Measurements from ENCODE around the gene EML4. TPM values are rescaled to one million over a fixed set of nuclear protein-coding genes. Genes with fewer than 3 reads are reported as not detected.

The EML4 gene
- total RNA-seq, 1 donor from 2014 or later, result 43.0 TPM

DNA sequence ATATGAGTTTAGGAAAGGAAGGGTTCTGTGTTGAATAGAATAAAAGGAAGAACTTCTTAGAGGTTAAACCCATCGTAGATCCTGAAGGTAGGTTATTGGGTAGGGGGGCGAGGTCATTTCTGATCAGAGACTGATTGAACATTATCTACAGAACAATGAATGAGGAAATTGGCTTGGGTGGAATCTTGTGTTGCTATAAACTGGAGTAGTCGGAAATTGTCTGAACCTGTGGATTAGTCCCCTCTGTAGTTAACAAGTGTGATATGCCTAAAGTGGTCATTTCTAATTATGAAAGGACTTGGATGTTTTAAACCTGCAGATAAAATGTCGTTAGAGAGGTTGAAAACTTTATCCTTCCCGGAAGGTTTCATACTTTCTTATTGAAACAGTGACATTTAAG, 42.1 kb downstream of the EML4 start:
- Mint-ChIP-seq H3K27ac (no peak overlapping the region), H3K4me3 (ENCODE audit: low read depth) (no peak overlapping the region), H3K9me3 (no peaks in the 10 kb centered on the region), H3K27me3 (ENCODE audit: low read depth) (no peaks in the 10 kb centered on the region), H3K36me3 (ENCODE audit: low read depth) (peaks cover 13% of the 10 kb centered on the region), H3K4me1 (ENCODE audit: low read depth) (peaks cover 15% of the 10 kb centered on the region)
- intact Hi-C loops (cut with micrococcal nuclease), result no loop called here
- no peak for DNase-seq (ENCODE audit: low spot score)

DNA sequence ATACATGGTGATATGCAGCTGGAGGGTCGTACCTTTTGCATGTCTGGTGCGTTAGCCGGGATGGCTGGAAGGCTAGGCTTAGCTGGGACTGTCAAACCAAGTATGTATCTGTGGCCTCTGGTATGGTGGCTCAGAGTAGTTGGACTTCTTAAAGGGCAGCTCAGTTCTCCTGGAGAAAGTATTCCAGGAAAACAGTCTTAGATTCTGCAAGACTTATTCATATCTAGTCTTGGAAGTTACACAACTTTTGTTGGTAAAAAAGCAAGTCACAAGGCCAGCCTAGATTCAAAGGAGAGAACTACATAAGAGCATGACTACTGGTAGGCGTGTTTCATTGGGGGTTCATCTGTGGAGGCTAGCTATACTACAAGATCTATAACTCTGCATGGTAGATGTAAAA, 45.5 kb downstream of the EML4 start:
- no peak for DNase-seq (ENCODE audit: low spot score)
- H3K27ac Mint-ChIP-seq, result no peak overlapping the region
- H3K9me3 Mint-ChIP-seq, result no peaks in the 10 kb centered on the region
- intact Hi-C loops (cut with micrococcal nuclease), result no loop called here
- H3K36me3 Mint-ChIP-seq (ENCODE audit: low read depth), result peaks cover 20% of the 10 kb centered on the region
- no peaks in the 10 kb centered on the region for H3K27me3 Mint-ChIP-seq (ENCODE audit: low read depth)
- no peak overlapping the region for H3K4me3 Mint-ChIP-seq (ENCODE audit: low read depth)
- H3K4me1 Mint-ChIP-seq (ENCODE audit: low read depth), result peaks cover 19% of the 10 kb centered on the region

DNA sequence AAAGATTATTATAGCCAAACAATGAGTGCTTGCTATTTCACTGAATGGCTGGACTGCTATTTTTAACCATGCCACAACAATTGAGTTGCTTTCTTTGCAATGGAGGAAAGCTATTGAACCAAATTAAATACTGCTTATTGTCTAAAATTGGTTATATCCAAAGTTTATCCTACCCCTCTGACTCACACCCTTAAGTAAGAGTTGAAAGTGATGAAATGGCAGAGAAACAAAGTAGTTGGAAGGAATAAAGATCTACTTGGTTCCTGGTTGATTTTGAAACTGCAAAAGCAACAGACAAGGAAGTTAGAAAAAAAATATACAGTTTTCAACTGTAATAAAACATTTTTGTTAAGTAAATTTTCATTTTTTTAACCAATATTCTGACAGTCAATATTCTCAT, 47.5 kb downstream of the EML4 start:
- DNase-seq (ENCODE audit: low spot score), result no peak
- H3K9me3 Mint-ChIP-seq, result no peaks in the 10 kb centered on the region
- no peak overlapping the region for H3K27ac Mint-ChIP-seq
- peaks cover 19% of the 10 kb centered on the region for H3K4me1 Mint-ChIP-seq (ENCODE audit: low read depth)
- H3K27me3 Mint-ChIP-seq (ENCODE audit: low read depth), result no peaks in the 10 kb centered on the region
- no peak overlapping the region for H3K4me3 Mint-ChIP-seq (ENCODE audit: low read depth)
- H3K36me3 Mint-ChIP-seq (ENCODE audit: low read depth), result peaks cover 16% of the 10 kb centered on the region
- intact Hi-C loops (cut with micrococcal nuclease), result no loop called here

DNA sequence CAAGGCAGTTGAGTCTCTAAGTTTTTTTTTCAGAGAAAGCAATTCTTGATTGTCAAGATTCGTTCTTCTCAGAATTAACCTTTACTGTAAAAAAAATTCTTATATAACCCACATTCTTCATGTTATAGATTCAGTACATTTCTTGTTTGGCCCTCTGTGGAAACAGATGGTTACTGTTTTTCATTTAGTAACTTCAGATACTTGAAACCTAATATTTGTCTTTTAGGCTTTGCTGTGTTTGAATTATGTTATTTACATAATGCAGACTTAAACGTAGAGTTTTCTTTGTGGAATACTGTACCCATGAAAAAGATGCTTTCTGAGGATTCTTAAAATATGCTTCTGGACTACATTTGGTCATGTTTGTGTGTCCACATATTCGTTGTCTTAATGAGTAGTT, 48.2 kb downstream of the EML4 start:
- H3K27me3 Mint-ChIP-seq (ENCODE audit: low read depth), result no peaks in the 10 kb centered on the region
- H3K4me1 Mint-ChIP-seq (ENCODE audit: low read depth), result peaks cover 19% of the 10 kb centered on the region
- no peak overlapping the region for H3K4me3 Mint-ChIP-seq (ENCODE audit: low read depth)
- no peak overlapping the region for H3K27ac Mint-ChIP-seq
- peaks cover 16% of the 10 kb centered on the region for H3K36me3 Mint-ChIP-seq (ENCODE audit: low read depth)
- H3K9me3 Mint-ChIP-seq, result no peaks in the 10 kb centered on the region
- DNase-seq (ENCODE audit: low spot score), result no peak
- intact Hi-C loops (cut with micrococcal nuclease), result no loop called here

DNA sequence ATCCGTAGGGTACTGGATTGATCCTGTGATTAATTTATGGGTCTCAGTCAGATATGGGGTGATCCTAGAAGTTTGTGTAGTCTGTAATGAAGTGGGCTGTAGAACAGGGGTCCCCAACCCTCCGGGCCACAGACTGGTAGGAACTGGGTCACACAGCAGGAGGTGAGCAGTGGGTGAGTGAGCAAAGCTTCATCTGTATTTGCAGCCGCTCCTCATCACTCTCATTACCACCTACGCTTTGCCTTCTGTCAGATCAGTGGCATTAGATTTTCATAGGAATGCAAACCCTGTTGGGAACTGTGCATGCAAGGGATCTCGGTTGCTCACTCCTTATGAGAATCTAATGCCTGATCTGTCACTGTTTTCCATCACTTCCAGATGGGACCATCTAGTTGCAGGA, 48.8 kb downstream of the EML4 start:
- peaks cover 17% of the 10 kb centered on the region for H3K4me1 Mint-ChIP-seq (ENCODE audit: low read depth)
- no peak for DNase-seq (ENCODE audit: low spot score)
- no peak overlapping the region for H3K27ac Mint-ChIP-seq
- H3K4me3 Mint-ChIP-seq (ENCODE audit: low read depth), result no peak overlapping the region
- peaks cover 16% of the 10 kb centered on the region for H3K36me3 Mint-ChIP-seq (ENCODE audit: low read depth)
- no peaks in the 10 kb centered on the region for H3K27me3 Mint-ChIP-seq (ENCODE audit: low read depth)
- intact Hi-C loops (cut with micrococcal nuclease), result no loop called here
- H3K9me3 Mint-ChIP-seq, result no peaks in the 10 kb centered on the region

DNA sequence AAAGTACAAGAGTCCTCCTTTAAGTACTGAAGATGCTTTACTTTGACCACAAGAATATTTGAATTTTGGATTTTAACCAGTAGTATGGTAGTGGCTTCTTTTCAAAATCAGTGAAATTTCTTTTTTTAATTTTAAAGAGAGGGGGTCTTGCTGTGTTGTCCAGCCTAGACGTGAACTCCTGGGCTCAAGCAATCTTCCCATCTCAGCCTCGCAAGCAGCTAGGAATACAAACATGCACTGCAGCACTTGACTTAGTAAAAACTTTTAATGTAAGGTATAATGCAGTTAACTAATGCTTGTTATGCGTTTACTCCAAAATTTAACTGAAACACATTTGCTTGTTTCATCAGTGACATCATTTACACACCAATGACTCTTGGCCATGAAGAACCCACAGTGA, 49.6 kb downstream of the EML4 start:
- peaks cover 21% of the 10 kb centered on the region for H3K36me3 Mint-ChIP-seq (ENCODE audit: low read depth)
- DNase-seq (ENCODE audit: low spot score), result no peak
- H3K4me1 Mint-ChIP-seq (ENCODE audit: low read depth), result peaks cover 24% of the 10 kb centered on the region
- intact Hi-C loops (cut with micrococcal nuclease), result no loop called here
- no peak overlapping the region for H3K4me3 Mint-ChIP-seq (ENCODE audit: low read depth)
- H3K27ac Mint-ChIP-seq, result no peak overlapping the region
- no peaks in the 10 kb centered on the region for H3K9me3 Mint-ChIP-seq
- no peaks in the 10 kb centered on the region for H3K27me3 Mint-ChIP-seq (ENCODE audit: low read depth)

DNA sequence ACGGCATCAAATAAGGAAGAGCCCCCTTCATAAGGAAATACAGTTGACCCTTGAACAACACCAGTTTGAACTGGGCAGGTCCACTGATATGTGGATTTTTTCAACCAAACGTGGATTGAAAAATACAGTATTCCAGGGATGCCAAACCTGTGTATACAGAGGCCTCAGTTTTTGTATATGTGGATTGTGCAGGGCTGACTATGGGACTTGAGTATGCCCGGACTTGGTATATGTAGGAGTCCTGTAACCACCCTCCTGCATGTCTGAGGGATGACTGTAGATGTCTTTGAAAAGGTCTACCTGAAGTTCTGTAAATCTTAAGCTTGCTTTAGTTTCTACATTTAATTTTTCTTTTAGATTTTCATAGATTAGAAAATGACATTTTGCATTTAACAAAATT, 50.0 kb downstream of the EML4 start:
- intact Hi-C loops (cut with micrococcal nuclease), result no loop called here
- peaks cover 28% of the 10 kb centered on the region for H3K4me1 Mint-ChIP-seq (ENCODE audit: low read depth)
- H3K4me3 Mint-ChIP-seq (ENCODE audit: low read depth), result no peak overlapping the region
- no peaks in the 10 kb centered on the region for H3K27me3 Mint-ChIP-seq (ENCODE audit: low read depth)
- no peaks in the 10 kb centered on the region for H3K9me3 Mint-ChIP-seq
- DNase-seq (ENCODE audit: low spot score), result no peak
- H3K36me3 Mint-ChIP-seq (ENCODE audit: low read depth), result peaks cover 21% of the 10 kb centered on the region
- H3K27ac Mint-ChIP-seq, result no peak overlapping the region

DNA sequence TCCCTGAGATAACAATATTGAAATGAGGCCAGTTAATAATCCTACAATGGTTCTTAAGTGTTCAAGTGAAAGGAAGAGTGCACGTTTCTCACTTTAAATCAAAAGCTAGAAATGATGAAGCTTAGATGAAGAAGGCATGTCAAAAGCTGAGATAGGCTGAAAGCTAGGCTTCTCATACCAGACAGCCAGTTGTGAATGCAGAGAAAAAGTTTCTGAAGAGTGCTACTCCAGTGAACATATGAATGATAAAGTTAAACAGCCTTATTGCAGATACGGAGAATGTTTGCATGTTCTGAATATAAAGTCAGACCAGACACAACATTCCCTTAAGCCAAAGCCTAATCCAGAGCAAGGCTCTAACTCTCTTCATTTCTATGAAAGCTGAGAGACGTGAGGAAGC, 51.4 kb downstream of the EML4 start:
- Mint-ChIP-seq H3K4me1 (ENCODE audit: low read depth) (peaks cover 33% of the 10 kb centered on the region), H3K27ac (no peak overlapping the region)

DNA sequence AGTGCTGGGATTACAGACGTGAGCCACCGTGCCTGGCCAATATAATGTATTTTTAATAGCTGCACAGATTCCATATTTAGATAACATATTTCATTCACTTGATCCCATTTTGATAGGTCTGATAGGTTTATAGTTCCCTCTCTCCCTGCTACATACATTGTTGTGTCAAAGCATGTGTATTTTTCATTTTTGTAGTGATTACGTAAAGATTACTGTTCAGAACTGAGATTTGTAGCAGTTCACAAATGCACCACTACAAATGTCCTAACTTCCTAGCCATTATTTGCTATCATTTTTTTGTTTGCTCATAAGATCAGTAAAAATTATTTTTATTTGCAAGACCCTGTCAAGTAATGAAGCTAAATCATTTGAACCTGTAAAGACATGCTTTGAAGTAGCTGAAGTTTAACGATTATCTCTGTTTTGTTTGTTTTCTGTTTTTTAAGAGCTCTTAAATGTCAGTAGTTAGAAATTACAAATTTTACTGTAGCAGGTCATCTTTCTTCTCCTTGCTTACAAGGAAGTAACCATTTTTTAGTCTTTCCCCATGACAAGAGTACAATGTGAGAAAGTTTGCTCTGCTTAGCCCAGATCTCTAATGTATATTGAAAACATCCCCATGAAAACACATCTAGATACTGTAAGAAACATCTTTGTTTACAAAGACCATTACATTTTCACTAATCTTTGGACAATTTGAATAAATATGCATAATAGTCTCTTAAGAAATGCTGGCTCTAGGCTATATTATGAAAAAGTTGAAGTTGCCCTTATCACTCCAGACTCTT, 54.1 kb downstream of the EML4 start:
- intact Hi-C loops (cut with micrococcal nuclease), result no loop called here
- Mint-ChIP-seq H3K4me1 (ENCODE audit: low read depth) (peaks cover 30% of the 10 kb centered on the region), H3K4me3 (ENCODE audit: low read depth) (no peak overlapping the region), H3K27me3 (ENCODE audit: low read depth) (no peaks in the 10 kb centered on the region), H3K36me3 (ENCODE audit: low read depth) (peaks cover 14% of the 10 kb centered on the region), H3K27ac (no peak overlapping the region), H3K9me3 (no peaks in the 10 kb centered on the region)
- DNase-seq (ENCODE audit: low spot score), result no peak

More for the DNA sequence above, 51.4 kb downstream of the EML4 start:
- no peak for DNase-seq (ENCODE audit: low spot score)
- H3K27me3 Mint-ChIP-seq (ENCODE audit: low read depth), result no peaks in the 10 kb centered on the region
- H3K9me3 Mint-ChIP-seq, result no peaks in the 10 kb centered on the region
- intact Hi-C loops (cut with micrococcal nuclease), result no loop called here
- peaks cover 18% of the 10 kb centered on the region for H3K36me3 Mint-ChIP-seq (ENCODE audit: low read depth)
- H3K4me3 Mint-ChIP-seq (ENCODE audit: low read depth), result no peak overlapping the region

DNA sequence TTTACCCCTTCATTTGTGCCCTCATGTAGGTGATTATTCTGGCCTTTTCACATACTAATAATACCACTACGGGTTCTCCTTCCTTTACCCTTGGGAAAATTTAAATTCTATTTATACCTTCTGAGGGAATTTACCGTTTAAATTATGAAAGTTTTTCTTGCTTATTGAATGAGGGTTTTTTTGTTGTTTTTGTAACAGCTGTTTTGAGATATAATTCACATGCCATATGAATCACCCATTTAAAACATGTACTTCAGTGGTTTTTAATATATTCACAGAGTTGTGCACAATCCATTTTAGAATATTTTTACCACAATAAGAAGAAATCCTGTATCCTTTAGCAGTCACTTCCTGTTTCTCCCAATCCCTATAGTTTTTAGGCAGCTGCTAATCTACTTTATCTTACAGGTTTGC, 54.7 kb downstream of the EML4 start:
- H3K27me3 Mint-ChIP-seq (ENCODE audit: low read depth), result no peaks in the 10 kb centered on the region
- no peak for DNase-seq (ENCODE audit: low spot score)
- H3K4me3 Mint-ChIP-seq (ENCODE audit: low read depth), result no peak overlapping the region
- H3K27ac Mint-ChIP-seq, result no peak overlapping the region
- H3K9me3 Mint-ChIP-seq, result no peaks in the 10 kb centered on the region
- H3K36me3 Mint-ChIP-seq (ENCODE audit: low read depth), result peaks cover 13% of the 10 kb centered on the region
- intact Hi-C loops (cut with micrococcal nuclease), result no loop called here
- H3K4me1 Mint-ChIP-seq (ENCODE audit: low read depth), result peaks cover 30% of the 10 kb centered on the region

DNA sequence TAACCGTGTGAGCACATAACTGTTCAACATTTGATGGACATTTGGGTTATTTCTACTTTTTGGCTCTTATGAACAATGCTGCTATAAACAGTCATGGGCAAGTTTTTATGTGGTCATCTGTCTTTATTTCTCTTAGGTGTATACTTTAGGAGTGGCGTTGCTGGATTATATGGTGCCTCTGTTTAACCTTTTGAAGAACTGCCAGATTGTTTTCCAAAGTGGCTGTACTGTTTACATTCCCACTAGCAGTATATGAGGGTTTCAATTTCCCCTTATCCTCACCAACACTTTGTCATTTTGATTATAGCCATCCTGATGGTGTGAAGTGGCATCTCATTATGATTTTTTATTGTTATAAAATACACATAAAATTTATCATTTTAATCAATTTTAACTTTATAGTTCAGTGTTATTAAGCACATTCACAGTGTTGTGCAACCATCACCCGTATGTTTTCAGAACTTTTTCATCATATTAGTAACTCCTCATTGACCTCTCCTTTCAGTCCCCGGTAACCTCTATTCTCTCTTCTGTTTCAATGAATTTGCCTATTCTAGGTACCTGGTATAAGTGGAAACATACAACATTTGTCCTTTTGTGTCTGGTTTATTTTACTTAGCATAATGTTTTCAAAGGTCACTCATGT, 55.4 kb downstream of the EML4 start:
- H3K4me3 Mint-ChIP-seq (ENCODE audit: low read depth), result no peak overlapping the region
- H3K27me3 Mint-ChIP-seq (ENCODE audit: low read depth), result no peaks in the 10 kb centered on the region
- peaks cover 32% of the 10 kb centered on the region for H3K4me1 Mint-ChIP-seq (ENCODE audit: low read depth)
- no peak overlapping the region for H3K27ac Mint-ChIP-seq
- intact Hi-C loops (cut with micrococcal nuclease), result no loop called here
- peaks cover 11% of the 10 kb centered on the region for H3K36me3 Mint-ChIP-seq (ENCODE audit: low read depth)
- no peak for DNase-seq (ENCODE audit: low spot score)
- H3K9me3 Mint-ChIP-seq, result no peaks in the 10 kb centered on the region

DNA sequence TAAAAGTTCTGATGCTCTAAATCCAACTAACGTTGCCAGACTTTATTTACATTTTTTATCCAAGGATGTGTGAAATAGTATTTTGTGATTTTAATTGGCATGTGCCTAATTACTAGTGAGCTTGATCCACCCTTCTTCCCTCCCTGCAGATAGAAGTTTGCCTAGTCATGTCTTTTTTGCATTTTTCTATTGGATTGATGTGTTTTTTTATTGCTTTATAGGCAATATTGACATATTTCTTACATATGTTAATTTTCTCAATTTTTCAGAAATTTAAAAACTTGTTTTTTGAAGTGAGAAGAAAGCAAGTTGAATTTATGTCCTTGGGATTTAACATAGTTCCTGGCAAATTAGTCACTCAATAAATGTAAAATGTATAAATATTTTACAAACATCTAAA, 56.4 kb downstream of the EML4 start:
- H3K9me3 Mint-ChIP-seq, result no peaks in the 10 kb centered on the region
- H3K36me3 Mint-ChIP-seq (ENCODE audit: low read depth), result peaks cover 11% of the 10 kb centered on the region

DNA sequence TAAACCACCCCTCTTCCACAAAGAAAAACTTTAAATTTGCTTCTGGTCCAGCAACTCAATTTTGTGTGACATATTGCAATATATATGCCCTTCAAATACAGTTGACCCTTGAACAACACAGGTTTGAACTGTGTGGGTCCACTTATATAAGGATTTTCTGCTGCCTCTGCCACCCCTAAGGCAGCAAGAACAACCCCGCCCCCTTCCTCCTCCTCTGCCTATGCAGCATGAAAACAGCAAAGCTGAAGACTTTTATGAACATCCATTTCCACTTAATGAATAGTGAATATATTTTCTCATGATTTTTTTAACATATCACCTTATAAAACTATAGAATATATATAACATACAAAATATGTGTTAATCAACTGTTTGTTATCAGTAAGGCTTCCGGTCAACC, 58.3 kb downstream of the EML4 start:
- Mint-ChIP-seq H3K4me3 (ENCODE audit: low read depth) (no peak overlapping the region), H3K27ac (no peak overlapping the region), H3K9me3 (no peaks in the 10 kb centered on the region), H3K27me3 (ENCODE audit: low read depth) (no peaks in the 10 kb centered on the region), H3K4me1 (ENCODE audit: low read depth) (peaks cover 35% of the 10 kb centered on the region), H3K36me3 (ENCODE audit: low read depth) (peaks cover 9% of the 10 kb centered on the region)
- no peak for DNase-seq (ENCODE audit: low spot score)
- intact Hi-C loops (cut with micrococcal nuclease), result no loop called here

More for the DNA sequence above, 56.4 kb downstream of the EML4 start:
- DNase-seq (ENCODE audit: low spot score), result no peak
- Mint-ChIP-seq H3K27ac (no peak overlapping the region), H3K27me3 (ENCODE audit: low read depth) (no peaks in the 10 kb centered on the region), H3K4me1 (ENCODE audit: low read depth) (peaks cover 32% of the 10 kb centered on the region), H3K4me3 (ENCODE audit: low read depth) (no peak overlapping the region)
- intact Hi-C loops (cut with micrococcal nuclease), result no loop called here

Measured in activated T-helper 2 cell treated with anti-CD3 and anti-CD28 coated beads, Interferon-gamma antibody, Interleukin-2, Interleukin-4, amounts not matched to agents 10 μg/mL and 5 μg/mL and 100 μg/mL, durations not matched to agents 14 hours and 24 hours and 36 hours (primary cell).